GM18951 (cell line): Measurements from ENCODE around the gene RSRC1.
"Not testable (repeated sequence)": the region's sequence is repeated elsewhere in the genome, so short reads cannot be mapped to it uniquely, and the experiment has no call there.

ENCODE experiments used
- POLR2A ChIP-seq: IDR thresholded peaks from 4 replicates; pipeline ENCODE4 v1.6.1; 2011; ENCODE audit warnings: mild to moderate bottlenecking; ENCODE audit not compliant: insufficient read length, insufficient read depth; ENCODE audit errors: extremely low read depth
- in situ Hi-C: fragments of 300-500 bp; cut with MboI; formaldehyde crosslinking; loops from one replicate; pipeline ENCODE4 v1.12.0; 2022; ENCODE audit warnings: low sequenced_read_pairs, mixed read lengths, inconsistent platforms; ENCODE audit not compliant: unreplicated experiment

Gene RSRC1

GRCh38 chr3:158104431-158104921, 5.4 kb upstream of the RSRC1 start:
- TF ChIP-seq POLR2A, result no peak
- in situ Hi-C loops, result no loop called here

DNA sequence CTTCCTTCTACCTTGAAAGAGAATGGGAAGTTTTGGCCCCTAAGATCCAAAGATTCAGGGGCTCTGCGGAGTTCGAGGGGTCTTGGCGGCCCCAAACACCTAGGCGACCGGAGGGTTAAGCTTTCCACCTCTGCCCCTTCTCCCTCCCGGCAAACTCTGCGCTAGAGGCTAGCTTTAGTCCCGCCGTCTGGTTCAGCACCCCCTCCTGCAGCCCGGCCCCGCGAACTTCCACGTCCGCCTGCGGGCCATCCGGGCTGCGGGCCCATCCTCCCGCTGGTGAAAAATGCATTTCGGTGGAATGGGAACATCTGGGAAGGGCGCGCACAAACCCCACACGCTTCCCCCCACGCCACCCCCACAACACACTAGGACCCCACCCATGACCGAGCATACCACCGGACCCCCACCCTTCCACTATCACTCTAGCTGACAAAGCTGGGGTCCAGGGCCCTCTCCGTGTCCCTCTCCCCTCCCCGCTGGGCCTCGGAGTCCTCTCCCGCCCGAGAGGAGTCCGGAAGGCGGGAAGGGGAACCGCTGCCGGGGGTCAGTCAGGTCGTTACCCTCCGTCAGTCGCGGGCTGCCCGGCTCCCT, 4.7 kb upstream of the RSRC1 start:
- TF ChIP-seq POLR2A, result no peak
- in situ Hi-C loops, result no loop called here

- in situ Hi-C loops, result no loop called here
- peak; percentile 34 for TF ChIP-seq POLR2A
Measured at GRCh38 chr3:158105710-158106253, 4.1 kb upstream of the RSRC1 start.

DNA sequence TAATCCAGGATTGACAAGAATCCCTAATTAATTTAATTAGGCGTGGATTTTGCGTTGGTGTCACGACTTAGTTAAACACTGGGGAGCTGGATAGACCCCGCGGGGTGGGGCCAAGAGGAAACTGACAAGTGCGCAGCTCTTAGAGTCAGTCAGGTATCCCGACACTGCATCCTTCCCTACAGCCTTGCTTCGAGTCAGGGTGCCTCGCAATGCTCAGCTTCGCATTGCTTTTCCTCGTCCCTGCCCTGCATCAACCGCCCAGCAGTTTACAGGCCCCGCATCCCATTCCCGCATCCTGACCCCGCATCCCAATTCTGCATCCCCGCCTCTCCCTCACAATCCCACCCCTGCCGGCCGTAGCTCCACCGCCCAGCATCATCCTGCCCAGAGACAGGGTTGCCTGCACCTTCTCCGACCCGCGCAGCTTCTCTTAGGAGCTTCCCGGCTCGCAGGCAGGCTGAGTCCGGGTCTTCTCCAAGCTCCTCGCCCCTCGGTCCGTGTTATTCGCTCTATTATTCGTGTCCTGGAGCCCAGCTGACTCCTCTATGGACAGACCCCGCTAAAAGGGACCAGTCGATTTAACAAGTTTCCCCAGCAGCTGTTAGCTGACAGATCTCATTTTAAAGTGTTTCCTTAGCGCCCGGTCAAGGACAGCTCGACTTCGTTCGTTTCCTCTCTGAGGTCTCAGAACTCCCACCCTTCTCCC, 3.0 kb upstream of the RSRC1 start:
- in situ Hi-C loops, result no loop called here

GRCh38 chr3:158107605-158108444, 2.1 kb upstream of the RSRC1 start:
- TF ChIP-seq POLR2A, result no peak
- in situ Hi-C loops, result no loop called here

More for the DNA sequence above, 3.0 kb upstream of the RSRC1 start:
- no peak for TF ChIP-seq POLR2A

DNA sequence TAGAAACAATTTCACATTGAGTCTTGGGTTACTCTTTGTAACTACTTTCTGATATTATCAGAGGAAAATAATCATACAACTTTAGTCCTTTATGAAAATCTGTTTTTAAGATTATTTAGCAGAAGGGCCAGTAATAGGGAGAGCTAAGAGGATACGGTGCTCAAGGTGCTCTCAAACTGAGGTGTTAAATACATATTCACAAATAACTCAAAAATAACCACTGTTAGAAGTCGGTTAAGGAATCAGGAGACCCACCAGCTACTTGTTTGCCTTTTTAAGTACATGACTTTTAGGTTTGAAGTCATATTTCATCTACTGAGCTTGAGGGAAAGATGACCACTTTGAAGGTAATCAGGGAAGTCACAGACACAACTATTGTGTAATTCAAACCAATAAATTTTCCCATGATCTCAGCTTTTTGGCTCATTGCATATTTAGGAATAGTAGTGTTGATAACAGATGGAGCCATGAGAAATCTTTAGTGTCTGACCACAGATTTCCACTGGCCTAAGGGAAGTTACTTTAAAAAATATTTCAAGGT, 1.4 kb upstream of the RSRC1 start:
- no peak for TF ChIP-seq POLR2A
- in situ Hi-C loops, result no loop called here

DNA sequence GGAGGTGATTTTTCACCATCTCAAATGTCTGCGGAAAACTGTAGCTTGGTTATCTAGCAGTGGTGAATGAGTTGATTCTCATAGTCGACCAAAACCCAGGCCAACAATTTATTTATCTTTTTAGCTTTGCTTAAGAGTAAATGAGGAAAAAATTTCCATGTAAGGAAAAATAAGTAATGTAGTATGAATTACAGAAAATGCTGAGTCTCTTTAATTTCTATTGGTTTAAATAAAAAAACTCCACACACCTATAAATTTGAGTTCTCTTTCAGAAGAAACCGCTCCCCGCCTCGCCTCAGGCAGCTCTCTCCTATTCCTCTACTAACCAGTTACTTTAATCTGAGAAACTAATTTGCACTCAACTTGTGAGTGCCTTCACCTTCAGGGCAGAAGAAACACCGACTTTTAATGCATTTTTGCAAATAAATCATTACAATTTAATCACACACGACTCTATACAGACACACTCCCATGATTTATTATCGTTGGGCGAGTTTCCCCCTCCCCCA, 540 bp upstream of the RSRC1 start:
- no peak for TF ChIP-seq POLR2A
- in situ Hi-C loops, result no loop called here

DNA sequence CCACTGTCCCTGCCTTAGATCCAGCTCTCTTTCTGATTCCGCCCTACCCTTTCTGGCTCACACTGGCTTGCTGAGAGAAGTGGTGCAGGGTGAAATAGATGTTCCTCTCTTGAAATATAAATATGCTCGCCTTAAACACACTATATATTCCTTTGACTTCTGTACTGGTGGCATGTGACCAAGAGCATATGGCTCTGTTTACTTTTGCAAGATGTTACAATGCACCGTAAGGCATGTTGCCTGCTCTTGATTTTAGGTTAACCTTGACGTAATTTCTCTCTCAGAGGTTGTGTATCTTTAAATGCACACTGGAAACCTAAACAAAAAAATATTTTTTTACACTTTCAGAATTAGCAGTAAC, 749 bp downstream of the RSRC1 start:
- in situ Hi-C loops, result no loop called here

DNA sequence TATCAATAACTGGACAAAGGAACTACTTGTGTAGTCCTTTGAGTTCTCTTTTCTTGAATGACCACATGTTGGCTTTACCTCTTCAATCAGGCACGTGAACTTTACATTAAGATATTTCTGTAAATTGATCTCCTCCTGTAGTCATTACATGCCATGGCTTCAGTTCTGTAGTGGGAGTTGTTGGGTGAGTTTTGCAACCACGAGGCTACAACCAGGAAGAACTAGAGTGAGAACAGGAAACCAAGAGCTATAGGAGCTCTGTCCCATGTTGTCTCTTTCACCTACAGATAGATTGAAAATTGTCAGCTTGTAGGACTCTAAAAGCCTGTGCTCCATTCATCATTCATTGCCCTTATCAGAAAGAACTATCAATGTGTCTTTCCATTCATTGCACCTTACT, 2.0 kb downstream of the RSRC1 start:
- no peak for TF ChIP-seq POLR2A
- in situ Hi-C loops, result no loop called here

More for the DNA sequence above, 749 bp downstream of the RSRC1 start:
- no peak for TF ChIP-seq POLR2A

DNA sequence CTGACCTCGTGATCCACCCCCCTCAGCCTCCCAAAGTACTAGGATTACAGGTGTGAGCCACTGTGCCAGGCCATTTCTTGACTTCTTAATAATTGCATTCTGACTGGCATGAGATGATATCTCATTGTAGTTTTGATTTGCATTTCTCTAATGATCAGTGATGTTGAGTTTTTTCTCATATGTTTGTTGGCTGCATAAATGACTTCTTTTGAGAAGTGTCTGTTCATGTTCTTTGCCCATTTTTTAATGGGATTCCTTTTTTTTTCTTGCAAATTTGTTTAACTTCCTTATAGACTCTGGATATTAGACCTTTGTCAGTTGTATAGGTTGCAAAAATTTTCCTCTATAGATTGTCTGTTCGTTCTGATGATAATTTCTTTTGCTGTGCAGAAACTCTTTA, 3.7 kb downstream of the RSRC1 start:
- in situ Hi-C loops, result not testable (repeated sequence)

GRCh38 chr3:158120330-158120729, 10.4 kb downstream of the RSRC1 start:
- in situ Hi-C loops, result no loop called here
- no peak for TF ChIP-seq POLR2A

- in situ Hi-C loops, result no loop called here
- TF ChIP-seq POLR2A, result no peak
Measured at GRCh38 chr3:158121295-158121694, 11.4 kb downstream of the RSRC1 start.

- in situ Hi-C loops, result not testable (repeated sequence)
Measured at GRCh38 chr3:158122721-158123120, 12.8 kb downstream of the RSRC1 start.
